SH-SY5Y (cell line): ENCODE results near the gene TMCO4.

ENCODE experiments used
- GATA2 ChIP-seq: IDR thresholded peaks from 2 replicates; pipeline ENCODE4 v1.6.1; 2011; ENCODE audit warnings: mild to moderate bottlenecking, low read depth, low read length
- GATA3 ChIP-seq: IDR thresholded peaks from 2 replicates; pipeline ENCODE4 v1.6.1; 2011; ENCODE audit warnings: low read depth, mild to moderate bottlenecking, low read length, moderate library complexity

DNA sequence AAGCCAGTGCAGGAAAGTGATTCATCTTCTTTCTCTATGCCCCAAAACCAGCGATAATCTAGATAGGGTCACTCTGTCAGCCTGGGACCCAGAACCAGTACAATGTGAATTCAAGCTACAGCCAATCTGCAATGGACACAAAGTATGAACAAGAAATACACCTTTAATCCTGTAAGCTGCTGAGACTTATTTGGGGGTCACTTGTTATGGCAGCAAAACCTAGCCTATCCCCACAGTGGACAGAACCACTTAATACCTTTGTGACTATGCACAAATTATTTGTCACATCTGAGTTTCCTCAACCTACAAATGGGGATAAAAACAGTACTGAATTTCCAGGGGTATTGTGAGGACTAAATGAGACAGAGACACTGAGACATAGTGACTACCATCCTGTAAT is 50.0 kb downstream of the TMCO4 start:
- TF ChIP-seq GATA2 (no peak), GATA3 (no peak)
